ENCODE data around the gene ATP11C.

ATP11C gene

DNA sequence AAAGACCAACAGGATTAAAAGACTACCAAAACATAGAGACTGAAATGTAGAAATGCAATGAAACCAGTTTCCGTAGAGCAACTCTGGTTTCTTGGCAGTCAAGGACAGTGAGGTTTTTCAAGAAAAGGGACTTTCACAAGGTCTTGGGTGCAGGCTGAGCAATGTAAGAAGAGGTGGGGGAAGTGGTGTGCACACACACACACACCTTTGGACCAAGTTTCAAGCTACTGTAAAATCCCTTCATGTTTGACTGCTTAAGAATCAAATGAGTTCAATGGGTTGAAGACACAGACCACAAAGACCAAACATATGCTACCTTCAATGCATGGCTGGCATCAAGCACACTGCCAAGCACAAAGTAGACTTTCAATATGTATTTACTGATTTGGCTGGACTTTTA lies 207.1 kb downstream of the ATP11C start:
- TF ChIP-seq CTCF (IDR thresholded peaks at IDR 0.05; ENCODE audit: unreplicated experiment in 3 of 3) = no peak
- Mint-ChIP-seq H3K27me3 (ENCODE audit: low read depth) (no peaks in the 10 kb centered on the region), H3K27ac (no peak overlapping the region), H3K4me3 (no peak overlapping the region), H3K36me3 (ENCODE audit: low read depth) (no peaks in the 10 kb centered on the region), H3K9me3 (no peaks in the 10 kb centered on the region), H3K4me1 (no peaks in the 10 kb centered on the region)

DNA sequence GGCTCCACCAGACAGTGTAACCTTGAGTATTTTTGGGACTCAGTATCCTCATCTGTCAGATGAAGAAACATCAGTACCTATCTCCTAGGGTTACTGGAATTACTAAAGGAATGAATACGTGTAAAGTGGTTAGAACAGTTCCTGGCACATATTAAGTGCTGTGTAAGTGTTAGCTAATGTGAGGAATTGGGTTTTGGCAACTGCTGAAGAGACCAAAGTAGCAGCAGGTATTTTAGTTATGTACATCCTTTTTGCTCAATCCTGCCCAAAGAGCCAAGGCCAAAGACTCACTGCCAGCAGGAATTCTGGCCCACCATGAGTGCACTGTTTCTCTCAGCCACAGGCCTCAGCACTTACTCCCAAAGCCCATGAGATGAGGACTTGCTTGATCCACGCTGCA lies 208.2 kb downstream of the ATP11C start:
- H3K36me3 Mint-ChIP-seq (ENCODE audit: low read depth) = no peaks in the 10 kb centered on the region
- H3K4me3 Mint-ChIP-seq = no peak overlapping the region
- H3K27ac Mint-ChIP-seq = no peak overlapping the region
- TF ChIP-seq CTCF (IDR thresholded peaks at IDR 0.05; ENCODE audit: unreplicated experiment in 3 of 3) = no peak
- no peaks in the 10 kb centered on the region for H3K4me1 Mint-ChIP-seq
- no peaks in the 10 kb centered on the region for H3K27me3 Mint-ChIP-seq (ENCODE audit: low read depth)
- H3K9me3 Mint-ChIP-seq = no peaks in the 10 kb centered on the region

GRCh38 chrX:139720979-139721378 lies 211.9 kb downstream of the ATP11C start:
- Mint-ChIP-seq H3K27ac (no peak overlapping the region), H3K27me3 (ENCODE audit: low read depth) (no peaks in the 10 kb centered on the region), H3K36me3 (ENCODE audit: low read depth) (no peaks in the 10 kb centered on the region), H3K9me3 (peaks cover 2% of the 10 kb centered on the region), H3K4me3 (no peak overlapping the region), H3K4me1 (no peaks in the 10 kb centered on the region)
- no peak for TF ChIP-seq CTCF (IDR thresholded peaks at IDR 0.05; ENCODE audit: unreplicated experiment in 3 of 3)

DNA sequence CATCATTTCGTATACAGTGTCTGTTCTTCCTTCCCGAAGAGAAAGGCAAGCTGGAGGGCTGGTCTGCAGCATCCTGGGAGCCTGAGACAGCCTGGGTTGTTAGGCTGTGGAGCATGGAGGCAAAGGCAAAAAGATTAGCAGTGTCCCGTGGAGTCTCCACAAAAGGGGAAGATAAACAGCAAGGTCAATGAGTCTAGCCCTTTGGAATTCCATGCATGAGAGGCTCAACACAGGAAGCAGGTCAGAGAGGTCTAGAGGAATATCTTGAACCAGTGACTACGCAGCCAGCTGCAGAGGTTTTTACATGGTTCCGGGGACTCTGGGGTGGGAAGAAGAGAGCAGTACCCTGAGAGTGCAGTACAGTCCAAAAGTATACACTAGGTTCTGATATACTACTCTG lies 212.7 kb downstream of the ATP11C start:
- Mint-ChIP-seq H3K4me3 (no peak overlapping the region), H3K36me3 (ENCODE audit: low read depth) (no peaks in the 10 kb centered on the region), H3K9me3 (peaks cover 2% of the 10 kb centered on the region), H3K27ac (no peak overlapping the region), H3K4me1 (no peaks in the 10 kb centered on the region), H3K27me3 (ENCODE audit: low read depth) (no peaks in the 10 kb centered on the region)
- TF ChIP-seq CTCF (IDR thresholded peaks at IDR 0.05; ENCODE audit: unreplicated experiment in 3 of 3) = no peak

DNA sequence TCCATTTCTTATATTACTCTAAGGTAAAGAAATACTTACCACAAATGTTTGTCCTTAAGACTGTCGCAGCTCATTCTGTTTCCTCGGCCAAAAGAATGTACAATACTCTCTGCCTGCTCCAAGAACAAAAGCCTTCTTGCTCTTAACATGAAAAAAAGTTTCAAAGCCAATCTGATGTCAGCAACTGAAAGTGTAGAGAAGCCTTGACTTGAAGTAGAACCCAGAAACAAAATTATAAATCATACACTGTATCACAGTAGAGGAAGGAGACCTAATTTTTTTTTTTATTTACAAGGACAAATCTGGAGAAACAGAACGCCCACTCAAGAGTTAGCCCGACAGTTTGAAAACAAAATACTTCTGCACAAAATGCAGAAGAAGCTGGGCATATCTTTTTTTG lies 224.8 kb downstream of the ATP11C start, which contains the start of gene MCF2:
MCF2 (minus strand) TSS at position 101 of the 400 bp plus-strand sequence. CDS start 56,423 bp downstream, outside the sequence.
- Mint-ChIP-seq H3K27me3 (ENCODE audit: low read depth) (no peaks in the 10 kb centered on the region), H3K9me3 (peaks cover 7% of the 10 kb centered on the region)

More for the DNA sequence above, 224.8 kb downstream of the ATP11C start, which contains the start of gene MCF2:
- no peak within 1 kb of the TSS for H3K4me3 Mint-ChIP-seq
- no peaks in the 10 kb centered on the region for H3K4me1 Mint-ChIP-seq
- no peak for TF ChIP-seq CTCF (IDR thresholded peaks at IDR 0.05; ENCODE audit: unreplicated experiment in 3 of 3)
- H3K27ac Mint-ChIP-seq = no peak within 1 kb of the TSS
- H3K36me3 Mint-ChIP-seq (ENCODE audit: low read depth) = no peaks in the 10 kb centered on the region
